ENCODE data around the gene RTN4IP1.

The RTN4IP1 gene

DNA sequence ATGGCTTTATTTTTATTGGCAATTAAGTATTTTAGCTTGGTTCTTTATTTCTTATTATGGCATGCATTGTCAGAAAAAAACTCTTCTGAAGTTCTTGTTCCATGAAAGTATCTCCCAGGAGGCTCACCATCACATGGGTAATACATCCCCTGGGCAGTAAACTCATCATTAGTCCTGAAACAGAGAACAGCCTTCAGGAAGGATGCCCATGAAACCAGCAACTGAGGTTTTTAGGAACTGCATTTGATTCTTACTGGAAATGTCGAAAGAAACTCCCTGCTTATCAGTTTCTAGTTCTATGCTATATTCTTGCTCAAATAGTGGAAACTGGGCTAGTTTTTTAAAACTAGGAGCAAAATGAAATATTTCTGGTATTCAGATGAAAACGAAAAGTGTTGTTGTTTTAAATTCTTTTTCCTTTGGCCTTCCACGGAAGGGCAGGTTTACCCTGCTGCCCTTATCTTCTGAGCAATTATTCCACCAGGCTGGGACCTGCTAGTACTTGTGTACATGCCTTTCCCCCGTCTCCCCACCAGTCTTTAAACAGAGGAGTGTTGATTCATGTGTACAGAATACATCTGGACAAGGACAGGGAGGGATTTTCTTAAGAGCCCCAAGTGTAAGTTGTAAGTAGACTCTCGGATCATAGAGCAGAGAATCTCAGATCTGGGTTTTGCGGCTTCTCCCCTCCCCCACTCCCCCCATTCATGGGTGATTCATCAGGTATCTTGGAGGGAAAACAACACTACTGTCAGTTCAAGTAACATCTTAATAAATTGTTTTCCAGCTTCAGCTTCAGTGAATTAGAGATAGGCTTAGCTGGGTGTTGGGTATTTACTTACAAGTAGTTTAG, 81.5 kb downstream of the RTN4IP1 start:
- DNase-seq (ENCODE audit: low read depth in 2 of 2): no peak

GRCh38 chr6:106546691-106547414, 82.4 kb downstream of the RTN4IP1 start:
- no peak for DNase-seq (ENCODE audit: low read depth in 2 of 2)

GRCh38 chr6:106546261-106546690, 83.0 kb downstream of the RTN4IP1 start:
- no peak for DNase-seq (ENCODE audit: low read depth in 2 of 2)

- DNase-seq (ENCODE audit: low read depth in 2 of 2): no peak
Observed at GRCh38 chr6:106540907-106541306, 88.4 kb downstream of the RTN4IP1 start.

DNA sequence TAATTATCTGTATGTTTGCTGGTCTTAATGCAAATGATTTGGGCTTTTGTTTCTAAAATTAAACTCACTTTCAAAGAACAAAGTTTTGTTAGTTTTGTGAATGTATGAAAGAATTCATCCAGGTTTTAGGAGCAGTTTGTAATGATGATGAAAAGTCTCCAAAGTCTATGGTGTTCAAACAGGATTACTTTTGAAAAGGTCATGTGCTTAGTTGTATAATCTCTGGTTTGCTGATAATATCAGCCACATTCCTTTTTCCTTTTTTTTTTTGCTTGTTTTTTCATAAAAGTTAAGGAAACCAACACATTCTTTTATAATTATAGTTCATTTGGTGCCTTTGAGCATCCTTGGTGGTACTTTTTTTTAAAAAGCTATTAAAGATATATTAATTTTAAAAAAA, 88.9 kb downstream of the RTN4IP1 start:
- no peak for DNase-seq (ENCODE audit: low read depth in 2 of 2)

GRCh38 chr6:106539936-106540335, 89.4 kb downstream of the RTN4IP1 start:
- DNase-seq (ENCODE audit: low read depth in 2 of 2): no peak

DNA sequence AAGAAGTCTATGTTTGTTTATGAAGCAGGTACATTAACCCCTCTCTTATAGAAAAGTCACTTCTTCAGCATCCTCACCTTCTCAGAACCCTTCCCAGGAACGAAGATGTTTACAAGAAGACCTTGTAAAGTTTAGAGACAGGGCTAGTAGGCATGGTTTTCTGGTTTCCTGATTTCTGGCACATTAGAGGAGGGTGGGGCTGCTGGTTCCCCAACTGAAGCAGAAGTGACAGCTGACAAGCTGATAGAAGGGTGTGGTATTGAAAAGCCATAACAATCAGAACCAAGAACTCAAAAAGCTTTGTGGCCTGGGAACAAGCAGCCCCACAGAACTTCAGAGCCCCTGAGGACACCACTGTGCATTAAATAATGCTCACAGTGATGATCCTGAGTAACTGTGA, 91.2 kb downstream of the RTN4IP1 start:
- no peak for DNase-seq (ENCODE audit: low read depth in 2 of 2)

- no peak for DNase-seq (ENCODE audit: low read depth in 2 of 2)
Observed at GRCh38 chr6:106537662-106538061, 91.6 kb downstream of the RTN4IP1 start.

DNA sequence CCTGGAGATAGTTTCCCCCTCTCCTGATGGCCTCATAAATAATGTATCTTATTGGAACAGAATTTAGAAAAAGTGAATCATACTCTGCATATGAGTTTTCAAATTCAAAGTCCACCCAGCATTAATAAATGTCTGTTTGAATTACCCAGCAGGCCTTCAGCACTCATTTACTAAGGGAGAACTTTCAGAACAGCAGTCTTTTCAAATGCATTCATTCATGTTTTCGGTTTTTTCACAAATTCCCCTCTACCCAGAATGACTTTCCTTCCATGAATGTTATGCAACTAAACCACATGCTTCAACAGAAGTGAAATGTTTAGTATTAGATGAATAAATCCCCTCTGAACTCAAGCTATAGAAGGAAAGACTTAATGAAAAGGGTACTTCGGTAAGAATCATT, 92.4 kb downstream of the RTN4IP1 start:
- DNase-seq (ENCODE audit: low read depth in 2 of 2): no peak

DNA sequence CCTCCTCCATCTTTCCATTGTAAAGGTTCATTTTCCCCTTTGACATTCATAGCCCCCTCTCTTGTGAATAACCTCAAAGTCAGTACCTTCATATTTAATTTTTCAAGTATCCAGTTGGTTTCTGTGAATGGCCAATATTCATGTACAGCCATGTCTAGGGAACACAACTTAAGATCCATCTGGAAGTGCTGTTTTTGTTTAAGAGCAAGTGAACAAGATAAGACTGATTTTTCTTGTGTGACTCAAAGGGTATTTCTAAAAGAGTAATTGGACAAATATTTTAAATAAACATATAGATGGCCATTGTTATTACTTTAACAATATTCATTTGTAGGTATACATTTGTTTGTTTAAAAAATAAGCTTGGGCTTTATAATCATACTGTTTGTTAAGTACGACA, 92.9 kb downstream of the RTN4IP1 start:
- DNase-seq (ENCODE audit: low read depth in 2 of 2): no peak

- no peak for DNase-seq (ENCODE audit: low read depth in 2 of 2)
Observed at GRCh38 chr6:106535012-106535411, 94.3 kb downstream of the RTN4IP1 start.

DNA sequence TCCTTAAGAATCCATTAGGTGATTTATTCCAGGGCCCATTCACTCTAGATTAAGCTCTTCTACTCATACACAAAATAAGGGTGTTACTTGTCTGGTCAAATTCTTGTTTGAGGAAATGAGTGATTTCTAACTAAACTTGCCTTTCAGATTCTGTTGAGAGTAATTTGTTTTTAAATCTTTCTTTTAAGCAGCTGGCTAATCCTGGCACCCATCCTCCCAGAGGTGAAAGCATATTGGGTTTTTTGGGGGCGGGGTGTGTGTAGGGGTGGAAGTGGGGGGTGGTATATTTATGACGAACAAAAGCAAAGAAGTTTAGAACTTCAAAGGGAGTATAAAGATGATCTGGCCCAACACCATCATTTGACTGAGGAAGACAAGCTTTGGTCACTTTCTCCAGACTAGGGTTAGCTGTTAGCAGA, 94.7 kb downstream of the RTN4IP1 start:
- DNase-seq (ENCODE audit: low read depth in 2 of 2): peak in 1 of 2 donors; percentile 68

GRCh38 chr6:106534004-106534403, 95.3 kb downstream of the RTN4IP1 start:
- no peak for DNase-seq (ENCODE audit: low read depth in 2 of 2)

- DNase-seq (ENCODE audit: low read depth in 2 of 2): no peak
Observed at GRCh38 chr6:106533054-106533453, 96.2 kb downstream of the RTN4IP1 start.

- DNase-seq (ENCODE audit: low read depth in 2 of 2): no peak
Observed at GRCh38 chr6:106530502-106530901, 98.8 kb downstream of the RTN4IP1 start.

DNA sequence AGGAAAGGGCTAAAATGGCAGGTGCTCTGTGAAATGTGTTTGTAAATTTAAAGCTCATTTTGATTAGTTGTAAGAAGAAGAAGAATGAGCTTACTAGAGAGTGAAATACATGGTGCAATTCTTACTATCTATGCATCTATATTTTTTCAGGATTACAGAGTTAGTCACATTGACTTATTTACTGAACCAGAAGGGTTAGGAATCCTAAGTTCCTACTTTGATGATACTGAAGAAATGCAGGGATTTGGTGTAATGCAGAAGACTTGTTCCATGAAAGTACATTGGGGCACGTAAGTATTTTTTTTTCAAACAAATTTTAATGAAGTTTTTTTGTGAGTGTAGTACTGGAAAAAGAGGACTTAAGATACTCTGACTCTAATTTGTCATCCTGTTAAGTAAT, 99.3 kb downstream of the RTN4IP1 start:
- DNase-seq (ENCODE audit: low read depth in 2 of 2): no peak

- DNase-seq (ENCODE audit: low read depth in 2 of 2): no peak
Observed at GRCh38 chr6:106529438-106529837, 99.9 kb downstream of the RTN4IP1 start.

GRCh38 chr6:106528521-106528920, 100.8 kb downstream of the RTN4IP1 start:
- DNase-seq (ENCODE audit: low read depth in 2 of 2): no peak

GRCh38 chr6:106527979-106528378, 101.3 kb downstream of the RTN4IP1 start:
- no peak for DNase-seq (ENCODE audit: low read depth in 2 of 2)

- DNase-seq (ENCODE audit: low read depth in 2 of 2): no peak
Observed at GRCh38 chr6:106527117-106527516, 102.2 kb downstream of the RTN4IP1 start.

- no peak for DNase-seq (ENCODE audit: low read depth in 2 of 2)
Observed at GRCh38 chr6:106525882-106526275, 103.4 kb downstream of the RTN4IP1 start.

- DNase-seq (ENCODE audit: low read depth in 2 of 2): no peak
Observed at GRCh38 chr6:106525107-106525881, 104.0 kb downstream of the RTN4IP1 start.

Data from stimulated activated CD4-positive, alpha-beta T cell treated with anti-CD3 and anti-CD28 coated beads, Interleukin-15, amount 100 ng/mL, for 48 hours (primary cell).